ENCODE measurements around the gene IFT22.

DNA sequence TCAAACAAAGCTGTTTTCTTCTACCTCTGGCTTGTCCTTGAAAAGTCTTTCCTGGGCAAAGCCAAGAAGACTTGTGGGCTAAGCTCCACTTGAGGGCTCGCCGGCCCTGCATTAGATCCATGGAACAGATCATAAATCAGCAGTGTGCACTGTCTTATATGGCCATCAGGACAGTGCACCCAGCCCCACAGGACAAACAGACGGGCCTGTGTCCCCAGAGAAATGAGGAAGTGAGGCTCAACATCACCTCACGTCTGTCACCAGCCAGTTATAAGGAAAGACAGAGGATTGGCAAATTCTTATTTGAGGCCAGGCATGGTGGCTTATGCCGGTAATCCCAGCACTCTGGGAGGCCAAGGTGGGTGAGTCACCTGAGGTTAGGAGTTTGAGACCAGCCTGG is 12.3 kb upstream of the IFT22 start:
- TF ChIP-seq, protein P1, sequence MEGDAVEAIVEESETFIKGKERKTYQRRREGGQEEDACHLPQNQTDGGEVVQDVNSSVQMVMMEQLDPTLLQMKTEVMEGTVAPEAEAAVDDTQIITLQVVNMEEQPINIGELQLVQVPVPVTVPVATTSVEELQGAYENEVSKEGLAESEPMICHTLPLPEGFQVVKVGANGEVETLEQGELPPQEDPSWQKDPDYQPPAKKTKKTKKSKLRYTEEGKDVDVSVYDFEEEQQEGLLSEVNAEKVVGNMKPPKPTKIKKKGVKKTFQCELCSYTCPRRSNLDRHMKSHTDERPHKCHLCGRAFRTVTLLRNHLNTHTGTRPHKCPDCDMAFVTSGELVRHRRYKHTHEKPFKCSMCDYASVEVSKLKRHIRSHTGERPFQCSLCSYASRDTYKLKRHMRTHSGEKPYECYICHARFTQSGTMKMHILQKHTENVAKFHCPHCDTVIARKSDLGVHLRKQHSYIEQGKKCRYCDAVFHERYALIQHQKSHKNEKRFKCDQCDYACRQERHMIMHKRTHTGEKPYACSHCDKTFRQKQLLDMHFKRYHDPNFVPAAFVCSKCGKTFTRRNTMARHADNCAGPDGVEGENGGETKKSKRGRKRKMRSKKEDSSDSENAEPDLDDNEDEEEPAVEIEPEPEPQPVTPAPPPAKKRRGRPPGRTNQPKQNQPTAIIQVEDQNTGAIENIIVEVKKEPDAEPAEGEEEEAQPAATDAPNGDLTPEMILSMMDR (IDR thresholded peaks at IDR 0.05): no peak
- no peak for TF ChIP-seq POLR2A (IDR thresholded peaks at IDR 0.05)

Measured in heart left ventricle (tissue), 13 donors.